ENCODE measurements around the gene STUB1.

The STUB1 gene

DNA sequence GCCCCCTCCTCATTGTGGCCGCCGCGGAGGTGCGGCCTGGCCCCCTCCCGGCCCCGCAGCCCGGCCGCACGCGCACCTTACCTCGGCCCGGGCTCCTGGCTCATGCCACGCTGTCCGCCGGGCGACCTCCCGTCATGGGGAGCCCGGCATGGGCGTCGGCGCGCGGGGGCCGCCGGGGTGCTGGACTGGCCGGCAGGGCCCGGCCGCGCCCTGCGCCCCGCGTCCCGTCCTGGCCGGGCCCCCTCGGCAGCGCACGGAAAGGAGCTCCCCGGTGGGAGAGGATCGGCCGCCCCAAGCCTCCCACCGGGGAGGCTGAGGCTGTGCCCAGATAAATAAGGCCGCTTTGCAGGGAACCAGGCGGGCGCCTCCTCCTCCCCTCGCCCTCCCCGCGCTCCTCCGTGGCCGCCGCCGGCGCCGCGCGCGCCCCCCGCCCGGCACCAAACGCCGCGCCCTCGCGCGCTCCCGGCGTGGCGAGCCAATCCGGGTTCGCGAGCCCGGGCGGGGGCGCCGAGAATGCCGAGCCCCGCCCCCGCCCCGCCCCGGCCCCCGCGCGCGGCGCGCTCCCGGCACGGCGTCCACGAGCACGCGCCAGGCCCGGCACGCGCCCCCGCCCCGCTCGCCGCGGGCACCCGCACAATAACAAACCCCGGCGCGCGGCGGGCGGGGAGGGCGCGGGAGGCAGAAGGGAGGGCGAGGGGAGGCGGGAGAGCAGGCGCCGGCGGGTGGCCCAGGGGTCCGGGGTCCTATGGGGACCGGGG lies 25.4 kb downstream of the STUB1 start, which contains the start of gene FBXL16:
Gene FBXL16 (minus strand): TSS at position 371 of the 758 bp plus-strand sequence. CDS start 8,396 bp downstream, outside the sequence.
- Histone ChIP-seq H3K27ac (ENCODE audit: low read depth in 2 of 2, low read length in 2 of 2) (no peak within 1 kb of the TSS), H3K4me1 (ENCODE audit: control insufficient read depth in 2 of 2, insufficient read depth in 2 of 2, low read length in 2 of 2) (no peaks in the 10 kb centered on the region), H3K4me3 (ENCODE audit: low read length in 2 of 2) (no peak within 1 kb of the TSS), H3K9ac (ENCODE audit: low read depth in 1 of 2, low read length in 2 of 2) (no peak within 1 kb of the TSS), H3K36me3 (ENCODE audit: control insufficient read depth in 2 of 2, insufficient read depth in 2 of 2, low read length in 2 of 2) (no peaks in the 10 kb centered on the region), H3K9me3 (ENCODE audit: control insufficient read depth in 2 of 2, low read length in 2 of 2) (no peaks in the 10 kb centered on the region), H3K27me3 (ENCODE audit: control insufficient read depth in 2 of 2, insufficient read depth in 2 of 2, low read length in 2 of 2) (peaks cover 47 to 83% of the 10 kb centered on the region in 2 donors)

DNA sequence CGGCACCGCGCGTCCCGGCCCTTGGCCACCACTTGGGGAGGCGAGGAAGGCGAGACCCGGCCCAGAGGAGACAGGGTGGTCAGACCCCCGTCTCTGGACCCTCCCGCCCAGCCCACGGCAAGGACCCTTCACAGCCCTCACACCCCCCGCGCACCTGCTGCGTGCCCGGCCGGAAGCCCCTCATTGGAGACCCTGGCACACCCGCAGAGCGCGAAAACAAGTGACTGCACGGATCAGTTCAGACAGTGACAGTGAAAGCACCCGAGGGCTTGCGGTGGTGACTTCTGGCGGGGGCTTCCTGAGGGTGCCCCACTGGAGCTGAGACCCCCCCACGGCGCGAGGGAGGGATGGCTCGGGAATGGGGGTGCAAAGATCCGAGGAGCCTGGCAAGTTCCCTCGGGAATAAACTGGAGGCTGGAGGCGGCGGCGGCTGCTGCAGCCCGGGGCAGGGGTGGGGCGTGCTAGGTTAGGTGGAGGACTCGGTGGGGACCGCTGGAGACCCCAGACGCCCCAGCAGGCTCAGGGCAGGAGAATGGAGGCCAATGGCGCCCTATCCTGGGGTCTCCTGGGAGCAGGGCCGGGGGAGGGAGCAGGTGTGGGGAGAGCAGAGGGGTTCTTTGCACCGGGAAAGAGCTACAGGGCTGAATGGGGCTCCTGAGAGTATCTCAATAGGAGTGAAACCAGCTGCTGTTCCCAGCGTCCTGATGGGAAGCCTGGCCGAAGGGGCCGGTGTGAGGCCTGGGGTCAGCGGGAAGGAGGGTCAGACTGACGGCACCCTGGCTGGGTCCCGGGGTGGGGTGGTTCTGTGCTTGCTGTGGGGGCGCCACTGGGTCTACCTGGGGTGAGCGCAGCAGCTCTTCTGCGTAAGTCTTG lies 26.2 kb downstream of the STUB1 start:
- H3K4me3 ChIP-seq (ENCODE audit: low read length in 2 of 2): no peak overlapping the region
- no peak overlapping the region for H3K9ac ChIP-seq (ENCODE audit: low read depth in 1 of 2, low read length in 2 of 2)
- no peaks in the 10 kb centered on the region for H3K36me3 ChIP-seq (ENCODE audit: control insufficient read depth in 2 of 2, insufficient read depth in 2 of 2, low read length in 2 of 2)
- no peak overlapping the region for H3K27ac ChIP-seq (ENCODE audit: low read depth in 2 of 2, low read length in 2 of 2)
- H3K4me1 ChIP-seq (ENCODE audit: control insufficient read depth in 2 of 2, insufficient read depth in 2 of 2, low read length in 2 of 2): no peaks in the 10 kb centered on the region
- peaks cover 44 to 83% of the 10 kb centered on the region in 2 donors for H3K27me3 ChIP-seq (ENCODE audit: control insufficient read depth in 2 of 2, insufficient read depth in 2 of 2, low read length in 2 of 2)
- no peaks in the 10 kb centered on the region for H3K9me3 ChIP-seq (ENCODE audit: control insufficient read depth in 2 of 2, low read length in 2 of 2)

DNA sequence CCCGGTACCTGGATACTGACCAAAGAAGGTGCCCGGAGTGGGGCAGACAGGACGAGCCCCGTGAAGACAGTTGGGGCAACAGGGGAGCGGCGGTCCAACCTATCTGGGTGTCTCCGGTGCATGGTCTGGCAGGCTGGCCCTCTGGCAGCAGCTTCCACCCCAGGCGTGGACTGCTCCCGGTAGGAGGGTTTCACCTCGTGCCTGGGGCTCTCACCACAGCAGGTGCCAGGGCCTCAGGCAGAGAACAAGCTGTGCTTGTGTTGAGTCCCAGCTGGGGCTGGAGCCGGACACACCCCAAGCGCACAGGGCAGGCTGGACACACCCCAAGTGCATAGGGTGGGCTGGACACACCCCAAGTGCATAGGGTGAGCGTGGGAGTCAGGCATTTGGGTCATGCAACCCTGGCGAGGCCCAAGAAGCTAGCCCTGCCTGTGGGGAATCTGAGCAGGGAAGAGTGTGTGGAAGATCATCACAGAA lies 26.9 kb downstream of the STUB1 start:
- Histone ChIP-seq H3K9me3 (ENCODE audit: control insufficient read depth in 2 of 2, low read length in 2 of 2) (no peaks in the 10 kb centered on the region), H3K27ac (ENCODE audit: low read depth in 2 of 2, low read length in 2 of 2) (no peak overlapping the region), H3K9ac (ENCODE audit: low read depth in 1 of 2, low read length in 2 of 2) (no peak overlapping the region), H3K4me1 (ENCODE audit: control insufficient read depth in 2 of 2, insufficient read depth in 2 of 2, low read length in 2 of 2) (no peaks in the 10 kb centered on the region), H3K27me3 (ENCODE audit: control insufficient read depth in 2 of 2, insufficient read depth in 2 of 2, low read length in 2 of 2) (peaks cover 39 to 79% of the 10 kb centered on the region in 2 donors), H3K4me3 (ENCODE audit: low read length in 2 of 2) (no peak overlapping the region), H3K36me3 (ENCODE audit: control insufficient read depth in 2 of 2, insufficient read depth in 2 of 2, low read length in 2 of 2) (no peaks in the 10 kb centered on the region)

DNA sequence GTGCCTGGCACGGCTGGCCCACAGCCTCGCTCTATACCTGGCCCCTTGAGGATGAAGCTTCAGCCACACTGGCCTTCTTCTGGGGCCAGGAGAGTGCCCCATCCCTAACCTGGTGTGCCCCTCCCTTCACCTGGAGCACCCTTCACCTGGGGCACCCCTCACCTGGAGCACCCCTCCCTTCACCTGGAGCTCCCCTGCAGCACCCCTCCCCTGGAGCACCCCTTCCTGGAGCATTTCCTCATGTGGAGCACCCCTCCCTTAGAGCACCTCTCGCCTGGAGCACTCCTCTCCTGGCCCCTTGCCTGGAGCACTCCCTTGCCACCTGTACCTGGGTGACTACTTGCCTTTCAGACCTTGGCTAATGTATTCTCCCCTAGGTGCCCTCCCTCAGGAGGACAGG lies 27.8 kb downstream of the STUB1 start:
- no peaks in the 10 kb centered on the region for H3K4me1 ChIP-seq (ENCODE audit: control insufficient read depth in 2 of 2, insufficient read depth in 2 of 2, low read length in 2 of 2)
- H3K36me3 ChIP-seq (ENCODE audit: control insufficient read depth in 2 of 2, insufficient read depth in 2 of 2, low read length in 2 of 2): no peaks in the 10 kb centered on the region
- H3K27ac ChIP-seq (ENCODE audit: low read depth in 2 of 2, low read length in 2 of 2): no peak overlapping the region
- H3K9ac ChIP-seq (ENCODE audit: low read depth in 1 of 2, low read length in 2 of 2): no peak overlapping the region
- H3K9me3 ChIP-seq (ENCODE audit: control insufficient read depth in 2 of 2, low read length in 2 of 2): no peaks in the 10 kb centered on the region
- H3K4me3 ChIP-seq (ENCODE audit: low read length in 2 of 2): no peak overlapping the region
- H3K27me3 ChIP-seq (ENCODE audit: control insufficient read depth in 2 of 2, insufficient read depth in 2 of 2, low read length in 2 of 2): peaks cover 36 to 69% of the 10 kb centered on the region in 2 donors

DNA sequence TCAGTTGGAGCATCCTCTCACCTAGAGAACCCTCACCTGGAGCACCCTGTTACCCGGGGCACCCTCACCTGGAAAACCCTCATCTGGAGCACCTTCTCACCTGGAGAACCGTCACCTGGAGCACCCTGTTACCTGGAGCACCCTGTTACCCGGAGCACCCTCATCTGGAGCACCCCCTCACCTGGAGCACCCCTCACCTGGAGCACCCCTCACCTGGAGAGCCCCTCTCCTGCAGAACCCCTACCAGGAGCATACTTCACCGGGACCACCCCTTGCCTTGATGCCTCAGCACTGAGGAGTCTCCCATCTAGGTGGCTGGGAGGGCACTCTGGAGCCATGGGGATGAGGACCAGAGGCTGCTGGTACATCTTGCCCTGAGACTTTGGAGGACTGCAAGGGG lies 28.7 kb downstream of the STUB1 start:
- Histone ChIP-seq H3K36me3 (ENCODE audit: control insufficient read depth in 2 of 2, insufficient read depth in 2 of 2, low read length in 2 of 2) (no peaks in the 10 kb centered on the region), H3K27me3 (ENCODE audit: control insufficient read depth in 2 of 2, insufficient read depth in 2 of 2, low read length in 2 of 2) (peaks cover 33 to 63% of the 10 kb centered on the region in 2 donors), H3K9ac (ENCODE audit: low read depth in 1 of 2, low read length in 2 of 2) (no peak overlapping the region), H3K9me3 (ENCODE audit: control insufficient read depth in 2 of 2, low read length in 2 of 2) (no peaks in the 10 kb centered on the region), H3K27ac (ENCODE audit: low read depth in 2 of 2, low read length in 2 of 2) (no peak overlapping the region), H3K4me3 (ENCODE audit: low read length in 2 of 2) (no peak overlapping the region), H3K4me1 (ENCODE audit: control insufficient read depth in 2 of 2, insufficient read depth in 2 of 2, low read length in 2 of 2) (no peaks in the 10 kb centered on the region)

DNA sequence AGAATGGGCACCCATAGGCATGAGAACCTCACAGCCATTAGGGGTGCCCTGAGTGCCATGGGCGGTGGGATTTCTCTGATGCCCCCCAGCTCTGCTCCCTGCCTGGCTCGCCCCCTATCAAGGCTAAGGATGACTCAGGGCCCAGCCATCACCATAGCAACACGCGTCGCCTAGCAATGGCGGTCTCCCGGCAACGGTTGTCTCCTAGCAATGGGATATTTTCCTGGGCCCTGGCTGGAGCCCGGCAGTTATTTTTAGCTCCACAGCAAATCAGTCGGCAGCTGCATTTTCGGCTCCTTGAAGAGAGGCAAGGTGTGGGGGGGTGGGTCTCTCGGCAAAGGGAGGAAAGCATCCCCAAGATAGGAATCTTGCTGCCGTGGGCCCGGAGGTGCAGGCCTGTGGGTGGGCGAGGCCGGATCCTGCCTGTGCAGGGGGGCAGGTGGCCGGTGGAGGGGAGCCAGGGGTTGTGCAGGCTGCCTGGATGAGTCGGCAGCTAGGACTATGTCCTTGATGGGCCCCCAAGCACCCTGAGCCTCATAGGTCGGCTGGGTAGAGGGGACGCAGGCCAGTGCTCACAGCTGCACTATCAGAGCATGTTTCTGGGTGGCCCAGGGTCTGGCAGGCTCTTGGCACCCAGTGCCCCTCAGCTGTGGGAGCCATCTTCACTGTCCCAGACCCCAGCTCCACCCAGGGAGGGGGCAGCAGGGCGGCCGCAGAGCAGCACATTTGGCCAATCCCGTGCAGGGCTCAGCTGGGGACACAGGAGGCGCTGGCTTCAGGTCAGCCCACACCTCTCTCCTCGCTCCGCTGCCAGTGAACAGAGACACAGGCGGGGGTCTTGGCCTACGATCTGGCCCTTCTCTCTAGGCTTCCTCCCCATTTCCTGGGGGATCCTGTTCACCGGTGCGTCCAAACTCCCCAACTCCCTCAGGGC lies 29.6 kb downstream of the STUB1 start:
- Histone ChIP-seq H3K9ac (ENCODE audit: low read depth in 1 of 2, low read length in 2 of 2) (no peak overlapping the region), H3K4me1 (ENCODE audit: control insufficient read depth in 2 of 2, insufficient read depth in 2 of 2, low read length in 2 of 2) (peaks cover 2 to 4% of the 10 kb centered on the region in 2 donors), H3K9me3 (ENCODE audit: control insufficient read depth in 2 of 2, low read length in 2 of 2) (no peaks in the 10 kb centered on the region), H3K27ac (ENCODE audit: low read depth in 2 of 2, low read length in 2 of 2) (no peak overlapping the region), H3K4me3 (ENCODE audit: low read length in 2 of 2) (no peak overlapping the region), H3K27me3 (ENCODE audit: control insufficient read depth in 2 of 2, insufficient read depth in 2 of 2, low read length in 2 of 2) (peaks cover 29 to 57% of the 10 kb centered on the region in 2 donors), H3K36me3 (ENCODE audit: control insufficient read depth in 2 of 2, insufficient read depth in 2 of 2, low read length in 2 of 2) (no peaks in the 10 kb centered on the region)

DNA sequence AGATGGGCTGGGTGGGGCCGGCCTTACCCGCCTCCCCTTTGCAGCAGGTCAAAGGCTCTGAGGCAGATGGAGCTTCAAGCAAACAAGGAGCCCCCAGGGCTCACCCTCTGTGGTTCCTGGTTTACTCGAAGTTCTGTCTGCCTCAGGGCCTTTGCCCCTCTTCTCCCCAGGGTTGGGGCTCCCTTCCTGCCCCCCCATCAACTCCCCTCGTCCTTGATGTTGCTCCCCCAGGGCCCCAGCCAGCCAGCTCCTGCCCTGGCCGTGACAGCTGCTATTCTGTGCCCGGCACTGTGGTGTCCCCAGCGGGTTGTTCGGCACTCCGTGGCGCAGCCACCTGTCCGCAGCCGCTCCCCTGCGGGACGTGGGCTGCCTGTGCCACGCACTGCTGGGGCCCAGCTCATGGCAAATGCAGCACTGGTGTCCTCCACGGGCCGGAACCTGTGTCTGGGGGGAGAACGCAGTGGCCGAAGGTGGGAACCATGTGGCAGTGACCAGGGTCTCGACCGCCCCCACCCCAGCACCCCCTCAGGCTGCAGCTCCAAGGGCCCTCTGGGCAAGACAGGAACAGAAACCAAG lies 30.4 kb downstream of the STUB1 start:
- peaks cover 4 to 6% of the 10 kb centered on the region in 2 donors for H3K4me1 ChIP-seq (ENCODE audit: control insufficient read depth in 2 of 2, insufficient read depth in 2 of 2, low read length in 2 of 2)
- no peak overlapping the region for H3K27ac ChIP-seq (ENCODE audit: low read depth in 2 of 2, low read length in 2 of 2)
- H3K27me3 ChIP-seq (ENCODE audit: control insufficient read depth in 2 of 2, insufficient read depth in 2 of 2, low read length in 2 of 2): peaks cover 29 to 54% of the 10 kb centered on the region in 2 donors
- H3K36me3 ChIP-seq (ENCODE audit: control insufficient read depth in 2 of 2, insufficient read depth in 2 of 2, low read length in 2 of 2): no peaks in the 10 kb centered on the region
- H3K4me3 ChIP-seq (ENCODE audit: low read length in 2 of 2): no peak overlapping the region
- H3K9me3 ChIP-seq (ENCODE audit: control insufficient read depth in 2 of 2, low read length in 2 of 2): no peaks in the 10 kb centered on the region
- no peak overlapping the region for H3K9ac ChIP-seq (ENCODE audit: low read depth in 1 of 2, low read length in 2 of 2)

DNA sequence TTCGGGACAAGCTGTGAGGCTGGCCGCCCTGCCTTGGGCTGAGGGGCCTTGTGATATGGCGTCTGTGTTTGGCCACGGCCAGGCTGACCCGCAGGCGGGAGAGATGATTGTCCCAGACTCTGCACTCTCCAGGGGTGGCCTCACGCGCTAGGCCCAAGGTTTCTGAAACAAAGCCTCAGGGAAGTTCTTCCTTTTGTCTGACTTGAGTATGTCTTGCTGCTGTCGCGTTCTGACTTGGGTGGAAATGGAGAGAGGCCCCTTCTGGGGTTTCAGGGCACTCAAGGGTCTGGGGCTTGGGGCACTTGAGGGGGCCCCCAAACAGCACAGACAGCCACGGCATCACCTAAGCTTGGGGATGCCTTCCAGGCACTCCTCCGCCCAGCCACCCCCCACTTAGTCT lies 30.9 kb downstream of the STUB1 start:
- H3K27me3 ChIP-seq (ENCODE audit: control insufficient read depth in 2 of 2, insufficient read depth in 2 of 2, low read length in 2 of 2): peaks cover 30 to 56% of the 10 kb centered on the region in 2 donors
- H3K4me1 ChIP-seq (ENCODE audit: control insufficient read depth in 2 of 2, insufficient read depth in 2 of 2, low read length in 2 of 2): peaks cover 9 to 11% of the 10 kb centered on the region in 2 donors
- no peaks in the 10 kb centered on the region for H3K9me3 ChIP-seq (ENCODE audit: control insufficient read depth in 2 of 2, low read length in 2 of 2)
- H3K4me3 ChIP-seq (ENCODE audit: low read length in 2 of 2): no peak overlapping the region
- no peak overlapping the region for H3K9ac ChIP-seq (ENCODE audit: low read depth in 1 of 2, low read length in 2 of 2)
- no peaks in the 10 kb centered on the region for H3K36me3 ChIP-seq (ENCODE audit: control insufficient read depth in 2 of 2, insufficient read depth in 2 of 2, low read length in 2 of 2)
- H3K27ac ChIP-seq (ENCODE audit: low read depth in 2 of 2, low read length in 2 of 2): no peak overlapping the region

DNA sequence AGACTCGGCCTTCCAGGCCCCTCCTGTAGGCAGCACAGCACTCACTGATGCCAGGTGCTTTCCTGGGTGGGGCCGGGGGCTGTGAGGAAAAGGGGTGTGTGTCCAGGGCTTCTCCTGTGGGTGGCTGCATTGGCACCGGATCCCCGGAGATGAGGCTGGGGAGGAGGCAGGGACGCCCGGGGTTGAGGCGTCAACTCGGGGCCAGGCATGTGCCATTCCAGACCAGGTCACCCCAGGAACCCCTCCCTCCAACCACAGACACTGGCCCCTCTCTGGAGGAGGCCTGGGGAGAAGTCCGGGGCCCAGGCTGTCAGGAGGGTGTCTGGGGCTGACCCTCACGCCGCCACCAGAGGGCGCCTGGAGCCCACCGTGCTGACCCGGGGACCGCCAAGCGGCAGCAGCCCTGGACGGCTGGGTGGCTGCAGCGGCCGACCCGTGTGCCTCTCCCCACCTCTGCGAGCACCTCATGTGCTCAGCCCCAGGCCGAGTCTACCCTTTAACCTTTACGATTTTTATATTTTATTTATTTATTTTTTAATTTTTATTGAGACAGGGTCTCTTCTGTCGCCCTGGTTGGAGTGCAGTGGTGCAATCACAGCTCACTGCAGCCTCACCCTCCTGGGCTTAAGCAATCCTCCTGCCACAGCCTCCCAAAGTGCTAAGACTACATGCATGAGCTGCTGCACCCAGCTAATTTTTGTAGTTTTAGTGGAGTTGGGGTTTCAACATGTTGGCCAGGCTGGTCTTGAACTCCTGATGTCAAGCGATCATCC lies 31.5 kb downstream of the STUB1 start:
- no peak overlapping the region for H3K4me3 ChIP-seq (ENCODE audit: low read length in 2 of 2)
- H3K27me3 ChIP-seq (ENCODE audit: control insufficient read depth in 2 of 2, insufficient read depth in 2 of 2, low read length in 2 of 2): peaks cover 29 to 52% of the 10 kb centered on the region in 2 donors
- H3K4me1 ChIP-seq (ENCODE audit: control insufficient read depth in 2 of 2, insufficient read depth in 2 of 2, low read length in 2 of 2): peaks cover 12 to 13% of the 10 kb centered on the region in 2 donors
- no peaks in the 10 kb centered on the region for H3K9me3 ChIP-seq (ENCODE audit: control insufficient read depth in 2 of 2, low read length in 2 of 2)
- H3K36me3 ChIP-seq (ENCODE audit: control insufficient read depth in 2 of 2, insufficient read depth in 2 of 2, low read length in 2 of 2): no peaks in the 10 kb centered on the region
- H3K9ac ChIP-seq (ENCODE audit: low read depth in 1 of 2, low read length in 2 of 2): no peak overlapping the region
- no peak overlapping the region for H3K27ac ChIP-seq (ENCODE audit: low read depth in 2 of 2, low read length in 2 of 2)
